GM13977 (cell line): ENCODE results near the gene OVCH1.

Experiments used
- DNase-seq: peaks from one replicate; pipeline ENCODE4 v3.0.0; 2012; ENCODE audit warnings: low spot score
- CTCF ChIP-seq: IDR thresholded peaks from 2 replicates; pipeline ENCODE4 v1.5.1; 2012; ENCODE audit warnings: mild to moderate bottlenecking, control low read depth; ENCODE audit not compliant: insufficient read depth; ENCODE audit errors: extremely low read depth, missing control alignments
- in situ Hi-C: fragments of 300-500 bp; cut with MboI; formaldehyde crosslinking; loops from one replicate; pipeline ENCODE4 v1.12.0; 2022; ENCODE audit warnings: low sequenced_read_pairs, low pct_unique_long_range_greater_than_20kb, mixed read lengths, inconsistent platforms; ENCODE audit not compliant: unreplicated experiment

The OVCH1 gene

GRCh38 chr12:29382251-29382650 is 115.2 kb downstream of the OVCH1 start:
- in situ Hi-C loops, result no loop called here
- TF ChIP-seq CTCF, result no peak
- no peak for DNase-seq

GRCh38 chr12:29380536-29381523 is 116.7 kb downstream of the OVCH1 start, which contains the start of gene ERGIC2:
TSS of gene ERGIC2 (minus strand) at chr12:29381172. CDS start at chr12:29371633, 9,539 bp downstream.
- no peak for TF ChIP-seq CTCF
- DNase-seq, result peak; percentile 89
- in situ Hi-C loops, result no loop called here
